GM18507 (cell line): ENCODE data around the gene SLC35E2B.
"Not testable (repeated sequence)": the region's sequence is repeated elsewhere in the genome, so short reads cannot be mapped to it uniquely, and the experiment has no call there.

Source experiments
- DNase-seq: peaks from one replicate; pipeline ENCODE4 v3.0.0; 2011; ENCODE audit warnings: low read depth; ENCODE audit not compliant: insufficient read length; ENCODE audit errors: extremely low spot score
- FAIRE-seq: peaks from 2 replicates; lab custom pipeline; 2011; peaks lifted over from hg19 to GRCh38; lab: Jason Lieb, UNC

The SLC35E2B gene

DNA sequence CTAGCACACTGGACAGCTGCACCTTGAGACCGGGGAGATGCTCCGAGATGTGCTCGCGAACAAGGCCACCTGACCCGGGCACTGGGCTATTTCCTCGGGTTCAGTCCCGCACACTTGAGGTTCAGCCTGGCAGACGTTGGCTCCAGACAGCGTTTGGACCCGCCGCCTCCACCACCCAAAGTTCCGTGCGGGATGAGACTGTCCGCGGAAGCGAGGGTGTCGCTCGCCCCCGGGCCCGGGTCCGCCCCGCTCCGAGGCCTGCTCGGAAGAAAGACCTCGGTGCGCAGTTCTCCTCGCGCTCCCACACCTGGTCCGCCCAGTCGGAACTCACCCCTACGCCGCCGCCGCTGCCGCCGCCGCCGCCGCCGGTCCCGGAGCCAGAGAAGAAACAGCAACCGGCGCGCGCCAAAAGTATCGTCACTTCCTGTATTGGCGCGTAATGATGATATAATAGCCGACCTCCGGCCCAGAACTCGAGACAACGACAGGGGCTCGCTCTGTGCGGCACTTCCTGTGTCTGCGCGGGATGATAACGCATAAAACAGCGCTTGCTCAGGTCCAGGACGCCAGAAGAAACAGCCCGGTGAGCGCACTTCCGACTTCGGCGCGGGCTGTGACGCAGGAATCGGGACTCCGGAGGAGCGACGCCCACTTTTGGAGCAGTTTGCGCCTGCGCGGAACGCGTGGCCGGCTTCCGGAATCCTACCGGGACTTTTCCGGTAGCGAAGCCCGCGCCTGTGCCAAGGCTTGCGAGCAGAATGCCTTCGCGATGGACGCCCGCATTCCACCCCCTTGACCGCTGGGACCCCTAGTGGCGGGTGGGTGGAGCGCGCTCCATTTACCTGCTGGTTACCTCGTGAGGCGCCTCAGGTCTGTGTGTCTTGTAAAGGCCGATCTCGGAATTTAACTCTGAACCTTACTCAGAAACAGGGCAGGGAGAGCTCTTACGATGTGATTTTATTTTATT lies 33.7 kb downstream of the SLC35E2B start, which contains the start of gene CDK11B:
CDK11B (minus strand) TSS at position 422 of the 967 bp plus-strand sequence. CDS start 1,519 bp downstream, outside the sequence.
- DNase-seq = peak; percentile 85
- peak; percentile 99 for FAIRE-seq

- DNase-seq, FAIRE-seq: not testable (repeated sequence)
Measured at GRCh38 chr1:1648265-1648664, 44.3 kb downstream of the SLC35E2B start.

DNA sequence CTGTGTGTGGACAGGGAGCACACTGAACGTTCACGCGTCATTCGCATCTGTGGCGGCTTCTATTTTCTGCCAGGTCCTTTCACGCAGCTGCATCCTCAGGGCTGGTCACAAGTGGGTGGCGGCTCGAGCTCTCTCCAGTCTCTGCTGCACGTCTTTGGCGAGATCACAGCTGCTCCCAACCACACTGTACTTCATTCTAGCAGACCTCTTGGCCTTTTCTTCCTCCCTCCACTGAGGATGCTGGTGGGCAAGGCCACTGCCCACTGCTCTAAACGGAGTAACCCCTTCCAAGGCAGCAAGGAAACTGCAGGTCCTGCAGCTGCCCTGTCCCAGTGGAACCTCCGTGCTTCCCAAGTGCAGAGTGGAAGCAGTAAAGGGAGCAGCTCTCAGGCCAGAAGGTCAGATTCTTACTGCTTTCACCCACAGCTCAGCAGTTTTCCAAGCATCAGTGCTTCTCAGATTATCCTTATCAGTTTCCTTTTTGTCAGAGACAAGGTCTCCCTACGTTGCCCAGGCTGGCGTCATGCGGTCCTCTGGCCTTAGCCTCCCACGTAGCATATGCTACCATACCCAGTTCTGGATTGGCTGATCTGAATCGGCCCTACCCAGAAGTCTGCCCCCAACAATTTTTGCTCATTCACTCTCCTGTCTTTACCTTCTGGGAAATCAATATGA lies 44.9 kb downstream of the SLC35E2B start:
- FAIRE-seq, DNase-seq: not testable (repeated sequence)

- not testable (repeated sequence) for FAIRE-seq, DNase-seq
Measured at GRCh38 chr1:1646326-1646725, 46.3 kb downstream of the SLC35E2B start.

- not testable (repeated sequence) for FAIRE-seq
Measured at GRCh38 chr1:1640711-1641461, 51.7 kb downstream of the SLC35E2B start.

GRCh38 chr1:1640081-1640480 lies 52.5 kb downstream of the SLC35E2B start:
- not testable (repeated sequence) for FAIRE-seq, DNase-seq

More at GRCh38 chr1:1640711-1641461, 51.7 kb downstream of the SLC35E2B start:
- not testable (repeated sequence) for DNase-seq

DNA sequence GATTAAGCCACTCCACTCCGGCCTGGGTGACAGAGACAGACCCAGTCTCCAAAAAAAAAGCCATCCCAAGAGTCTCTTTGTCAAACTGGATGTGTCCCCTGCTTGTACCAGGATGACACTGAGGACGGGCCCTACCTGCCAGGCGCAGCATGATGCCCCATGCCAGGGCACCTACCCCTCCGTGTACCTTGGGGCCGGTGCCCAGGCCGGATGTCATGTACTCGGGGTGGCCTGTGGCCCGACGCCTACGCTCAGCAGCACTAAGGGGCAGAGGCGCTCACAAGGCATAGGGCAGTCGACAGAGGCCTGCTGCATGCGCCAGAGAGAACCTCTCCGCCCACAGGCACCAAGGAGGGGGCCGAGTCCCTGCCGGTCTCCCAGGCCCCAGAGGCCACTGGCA lies 53.2 kb downstream of the SLC35E2B start:
- FAIRE-seq, DNase-seq: not testable (repeated sequence)

DNA sequence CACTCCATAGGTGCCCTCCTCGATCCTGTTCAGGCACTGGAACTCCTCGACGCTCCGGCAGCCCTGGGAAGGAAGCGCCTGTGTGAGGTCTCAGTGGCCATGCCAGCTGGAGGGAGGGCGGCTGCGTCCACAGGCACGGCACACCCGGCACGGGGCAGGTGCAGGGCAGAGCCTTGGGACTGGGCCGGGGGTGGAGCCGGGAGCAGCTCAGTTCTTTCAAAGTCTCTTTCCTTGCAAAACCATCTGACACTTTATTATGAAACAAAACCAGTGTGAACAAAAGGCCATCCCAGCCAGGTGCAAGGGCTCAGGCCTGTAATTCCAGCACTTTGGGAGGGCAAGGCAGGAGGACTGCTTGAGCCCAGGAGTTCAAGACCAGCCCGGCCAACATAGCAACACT lies 54.1 kb downstream of the SLC35E2B start:
- not testable (repeated sequence) for FAIRE-seq, DNase-seq

GRCh38 chr1:1637479-1637875 lies 55.1 kb downstream of the SLC35E2B start:
- not testable (repeated sequence) for DNase-seq, FAIRE-seq

DNA sequence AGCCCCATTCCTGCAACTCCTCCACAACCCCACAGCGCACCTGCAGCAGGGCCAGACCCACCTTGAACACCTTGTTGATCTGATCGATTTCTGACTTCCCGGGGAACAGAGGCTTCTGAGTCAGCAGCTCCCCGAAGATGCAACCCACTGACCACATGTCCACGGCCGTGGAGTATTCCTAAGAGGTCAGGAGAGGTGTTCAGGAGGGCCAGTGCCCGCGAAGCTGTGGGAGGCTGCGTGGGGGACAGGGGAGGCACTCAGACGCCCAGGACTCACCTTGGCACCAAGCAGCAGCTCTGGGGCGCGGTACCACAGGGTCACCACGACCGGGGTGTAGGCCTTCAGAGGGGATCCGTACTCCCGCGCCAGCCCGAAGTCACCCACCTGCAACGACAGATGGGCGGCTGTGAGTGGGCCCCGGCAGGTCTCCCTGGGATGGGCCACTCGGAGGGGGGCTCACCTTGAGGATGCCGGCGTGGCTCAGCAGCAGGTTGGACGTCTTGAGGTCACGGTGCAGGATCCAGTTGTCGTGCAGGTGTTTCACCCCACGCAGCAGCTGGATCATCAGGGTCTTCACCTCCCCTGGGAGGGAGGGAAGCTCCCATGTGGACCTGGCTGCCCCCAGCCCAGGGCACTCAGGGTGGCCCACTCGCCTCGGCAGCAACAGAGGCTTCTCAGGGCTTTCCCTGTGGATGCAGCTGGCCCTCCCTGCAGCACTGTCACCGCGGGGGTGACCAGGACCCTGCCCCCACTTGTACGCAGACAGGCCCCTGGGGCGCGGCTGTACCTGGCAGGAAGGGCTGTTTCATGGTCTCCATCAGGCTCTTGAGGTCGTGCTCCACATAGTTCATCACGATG lies 55.7 kb downstream of the SLC35E2B start:
- not testable (repeated sequence) for DNase-seq, FAIRE-seq

DNA sequence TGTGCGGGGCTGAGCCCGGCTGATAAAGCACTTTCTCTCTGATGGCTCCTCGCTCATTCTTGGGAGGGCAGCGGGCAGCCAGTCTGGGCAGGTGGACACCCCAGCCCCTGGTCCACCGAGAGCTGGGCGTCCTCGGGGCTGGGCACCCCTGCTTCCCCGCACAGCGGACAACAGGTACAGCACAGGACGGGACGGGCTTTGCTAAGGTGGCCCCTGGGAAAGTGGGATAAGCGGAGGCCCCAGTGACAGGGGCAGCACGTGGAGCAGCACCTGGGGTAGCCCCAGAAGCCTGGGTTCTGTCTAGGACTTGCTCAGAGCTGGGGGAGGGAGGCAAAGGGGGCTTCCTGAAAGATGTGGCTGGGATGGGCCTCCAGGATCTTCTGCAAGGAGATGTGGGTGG lies 58.0 kb downstream of the SLC35E2B start:
- not testable (repeated sequence) for DNase-seq, FAIRE-seq

DNA sequence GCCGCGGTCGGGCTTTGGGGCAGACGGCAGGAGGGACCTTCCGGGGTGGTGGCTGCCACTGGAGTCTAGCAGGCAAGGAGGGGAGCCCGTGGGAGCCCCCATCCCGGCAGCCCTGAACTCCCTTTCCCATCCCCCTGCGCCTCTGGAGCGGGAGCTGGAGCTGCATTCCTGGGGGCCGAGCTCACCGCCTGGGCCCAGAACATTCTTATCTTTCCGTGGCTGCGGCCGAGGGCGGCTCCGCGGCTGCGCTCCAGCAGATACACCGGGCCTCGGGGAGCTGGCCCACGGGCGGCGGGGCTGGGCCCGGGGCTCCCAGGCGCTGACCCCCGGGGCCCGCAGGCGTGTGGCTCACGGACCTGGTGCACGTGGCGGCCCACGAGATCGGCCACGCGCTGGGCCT lies 59.2 kb downstream of the SLC35E2B start:
- DNase-seq = not testable (repeated sequence)

GRCh38 chr1:1631782-1632420 lies 60.7 kb downstream of the SLC35E2B start, which contains the start of gene MMP23B:
MMP23B (plus strand) TSS chr1:1632173; CDS start chr1:1632219, 46 bp downstream.
- DNase-seq (no peak), FAIRE-seq (no peak)

More for the DNA sequence above, 59.2 kb downstream of the SLC35E2B start:
- not testable (repeated sequence) for FAIRE-seq

DNA sequence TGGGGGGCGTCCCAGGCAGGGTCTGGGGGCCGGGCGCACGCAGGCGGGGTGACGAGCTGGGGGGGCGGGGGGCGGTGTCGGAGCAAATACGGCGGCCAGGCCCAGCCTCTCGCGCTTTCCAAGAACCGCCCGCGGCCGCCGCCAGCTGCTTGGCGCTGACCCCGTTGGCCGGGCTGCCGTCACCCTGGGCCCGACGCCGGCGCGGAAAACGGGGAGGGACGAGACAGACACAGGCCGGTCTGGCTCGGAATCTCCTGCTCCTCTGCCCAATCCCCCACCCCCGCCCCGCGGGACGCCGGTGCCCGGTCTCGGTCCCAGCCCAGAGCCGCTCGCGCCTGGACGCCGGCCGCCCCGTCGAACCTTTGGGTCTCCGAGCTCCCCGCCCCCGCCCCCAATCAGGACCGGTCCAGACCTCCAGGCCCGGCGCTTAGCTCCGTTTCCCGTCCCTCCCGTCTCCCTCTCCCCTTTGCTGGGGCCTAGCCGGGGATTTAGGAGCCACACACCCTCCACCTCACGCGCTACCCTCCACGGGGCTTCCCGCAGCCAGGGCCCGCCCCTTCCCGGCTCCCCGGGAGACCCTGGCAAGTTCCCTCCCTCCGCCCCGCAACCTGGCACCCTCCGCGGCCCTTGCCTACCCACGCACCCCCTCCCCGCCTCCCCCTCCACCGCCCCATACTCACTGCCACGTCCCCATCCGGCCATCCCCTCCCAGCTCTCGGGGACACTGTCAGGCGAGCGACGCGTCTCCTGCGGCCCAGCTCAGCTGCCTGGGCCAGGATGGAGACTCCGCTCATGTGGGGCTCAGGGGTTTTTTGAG lies 61.4 kb downstream of the SLC35E2B start:
- no peak for FAIRE-seq

DNA sequence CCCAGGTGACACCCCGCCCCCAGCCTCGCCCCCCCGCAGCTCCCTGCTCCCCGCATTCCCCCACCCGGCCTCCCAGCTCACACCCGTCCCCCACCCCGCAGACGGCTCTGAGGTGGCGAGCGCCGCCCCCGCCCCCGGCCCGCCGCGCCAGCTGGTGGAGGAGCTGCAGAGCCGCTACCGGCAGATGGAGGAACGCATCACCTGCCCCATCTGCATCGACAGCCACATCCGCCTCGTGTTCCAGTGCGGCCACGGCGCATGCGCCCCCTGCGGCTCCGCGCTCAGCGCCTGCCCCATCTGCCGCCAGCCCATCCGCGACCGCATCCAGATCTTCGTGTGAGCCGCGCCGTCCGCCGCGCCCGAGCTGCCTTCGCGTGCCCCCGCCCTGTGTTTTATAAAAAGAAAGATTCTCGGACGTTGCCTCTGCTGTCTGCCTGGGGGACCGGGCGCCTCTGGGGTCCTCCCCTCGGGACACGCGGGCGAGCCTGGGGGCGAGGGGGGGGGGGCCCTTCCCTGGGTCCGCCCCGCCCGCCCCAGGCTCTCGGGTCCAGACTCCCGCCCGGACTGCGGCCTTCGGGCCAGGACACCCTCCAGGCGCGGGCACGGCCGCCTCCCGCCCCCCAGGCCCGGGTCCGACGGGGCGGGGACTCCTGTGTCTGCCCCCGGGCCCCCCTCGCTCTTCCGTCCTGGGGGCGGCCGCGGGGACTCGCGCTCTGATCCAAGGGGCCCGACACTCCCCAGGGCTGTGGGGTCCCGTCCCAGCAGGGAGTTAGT lies 62.2 kb downstream of the SLC35E2B start:
- DNase-seq (peak; percentile 100), FAIRE-seq (peak; percentile 97)

More for the DNA sequence above, 61.4 kb downstream of the SLC35E2B start:
- no peak for DNase-seq

DNA sequence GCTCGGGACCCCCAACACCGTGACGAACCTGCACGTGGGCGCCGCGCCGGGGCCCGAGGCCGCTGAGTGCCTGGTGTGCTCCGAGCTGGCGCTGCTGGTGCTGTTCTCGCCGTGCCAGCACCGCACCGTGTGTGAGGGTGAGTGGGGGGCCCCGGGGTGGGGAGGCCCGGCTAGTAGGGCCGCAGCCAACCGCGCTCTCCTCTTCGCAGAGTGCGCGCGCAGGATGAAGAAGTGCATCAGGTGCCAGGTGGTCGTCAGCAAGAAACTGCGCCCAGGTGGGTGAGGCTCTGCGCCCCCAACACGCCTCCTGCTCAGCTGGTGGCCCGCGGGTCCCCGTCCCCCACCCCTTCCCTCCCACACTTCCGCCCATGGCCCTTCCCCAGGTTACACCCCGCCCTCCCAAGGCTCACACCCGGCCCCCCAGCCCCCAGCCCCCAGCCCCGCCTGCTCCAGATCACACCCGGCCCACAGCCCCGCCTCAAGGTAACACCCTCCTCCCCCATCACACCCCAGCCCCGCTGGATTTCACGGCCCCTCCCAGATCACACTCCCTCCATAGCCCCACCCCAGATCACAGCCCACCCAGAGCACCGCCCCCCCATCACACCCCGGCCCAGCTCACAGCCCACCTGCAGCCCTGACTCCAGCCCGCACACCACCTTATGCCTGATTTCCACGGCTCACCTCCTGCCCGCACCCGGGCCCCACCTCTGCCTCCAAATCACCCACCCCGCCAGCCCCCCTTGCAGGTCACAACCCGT lies 63.0 kb downstream of the SLC35E2B start:
- DNase-seq (no peak), FAIRE-seq (no peak)
